Tibial nerve (tissue), 4 donors: ENCODE measurements around the gene TIAL1.

Source experiments
- CTCF ChIP-seq, 5 experiments: fragments of 200-600 bp in 3 of 5; fragments of 450-650 bp in 2 of 5; sonication (generic) in 3 of 5; IDR thresholded peaks; one replicate each; pipeline ENCODE4 v1.5.1; 2016 to 2019; ENCODE audit warnings: antibody characterized with exemption in 5 of 5, mild to moderate bottlenecking in 3 of 5, moderate library complexity in 2 of 5
- EP300 ChIP-seq, 2 donors: sonication (generic); formaldehyde crosslinking; IDR thresholded peaks; one replicate each; pipeline ENCODE4 v1.6.1; 2017; ENCODE audit warnings: antibody characterized with exemption in 2 of 2, mild to moderate bottlenecking in 1 of 2
- POLR2A ChIP-seq, 2 donors: fragments of 450-650 bp; IDR thresholded peaks; one replicate each; pipeline ENCODE4 v1.6.1; 2017; ENCODE audit warnings: antibody characterized with exemption in 2 of 2, mild to moderate bottlenecking in 2 of 2, moderate library complexity in 2 of 2

DNA sequence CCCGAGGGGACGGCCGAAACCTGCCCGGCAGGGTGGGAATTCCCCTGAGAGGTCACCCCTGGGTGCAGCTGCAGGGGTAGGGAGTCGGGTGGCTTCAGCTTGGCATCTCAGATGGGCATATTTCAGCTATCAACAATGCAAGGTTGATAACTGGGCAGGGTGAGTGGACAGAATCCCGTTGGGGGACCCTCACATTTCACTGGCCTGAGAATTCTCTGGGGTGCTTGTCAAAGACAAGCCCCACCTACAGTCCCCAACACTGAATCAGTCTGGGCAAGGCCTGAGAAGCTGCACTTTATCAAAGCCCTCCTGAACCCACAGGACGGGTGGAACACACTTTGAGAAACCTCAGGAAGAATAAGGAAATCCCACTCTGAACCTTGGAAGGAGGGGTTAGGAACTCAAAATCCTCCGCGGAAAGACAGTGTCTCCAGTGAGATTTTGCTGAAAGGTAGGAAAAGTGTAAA, 57.4 kb downstream of the TIAL1 start:
- TF ChIP-seq CTCF (IDR thresholded peaks at IDR 0.05) (no peak), EP300 (IDR thresholded peaks at IDR 0.05) (no peak), POLR2A (IDR thresholded peaks at IDR 0.05) (no peak)
